Cerebellar nuclear complex (tissue), 1 donor: Measurements from ENCODE around the gene IL17RB.

Experiments used
- DNase-seq, 2 experiments: peaks; one replicate each; lab custom pipeline; 2025; lab: John Stamatoyannopoulos, UW

Gene IL17RB

DNA sequence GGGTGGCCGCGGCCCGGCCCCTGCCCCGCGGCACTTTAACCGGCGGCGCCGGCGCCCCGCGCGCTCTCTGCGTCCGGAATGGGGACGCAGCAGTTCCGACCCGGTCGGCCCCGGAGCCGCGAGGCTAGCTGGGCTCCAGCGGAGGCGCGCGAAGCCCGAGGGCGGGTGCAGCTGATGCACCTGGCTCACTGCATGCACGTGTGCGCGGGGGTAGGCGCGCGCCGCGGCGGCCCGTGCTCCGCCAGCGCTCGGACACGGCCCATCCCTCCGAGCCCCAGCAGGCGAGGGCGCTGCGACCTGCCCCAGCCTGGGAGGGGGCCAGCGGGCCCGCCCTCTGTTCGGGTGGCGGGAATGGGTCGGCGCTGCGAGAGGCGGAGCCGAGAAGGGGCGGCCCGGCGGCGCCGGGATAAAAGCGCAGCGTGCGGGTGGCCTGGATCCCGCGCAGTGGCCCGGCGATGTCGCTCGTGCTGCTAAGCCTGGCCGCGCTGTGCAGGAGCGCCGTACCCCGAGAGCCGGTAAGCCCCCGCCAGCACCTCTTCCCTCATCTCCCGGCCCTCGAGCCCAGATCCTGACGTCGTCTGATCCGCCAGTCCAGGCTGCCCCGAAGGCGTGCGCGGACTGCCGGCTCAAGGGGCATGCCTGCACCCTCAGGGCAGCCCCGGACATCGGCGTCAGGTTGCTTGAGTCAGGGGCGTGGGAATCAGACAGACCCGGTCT is at the start of gene IL17RB, which contains the start of gene CHDH:
Gene IL17RB, plus strand, starts transcription at position 435 of the 717 bp plus-strand sequence. Its CDS starts 21 bp downstream, at position 456.
Gene CHDH, minus strand, starts transcription at position 286 of the 717 bp plus-strand sequence. CDS start 22,411 bp downstream, outside the sequence.
- DNase-seq: no peak

DNA sequence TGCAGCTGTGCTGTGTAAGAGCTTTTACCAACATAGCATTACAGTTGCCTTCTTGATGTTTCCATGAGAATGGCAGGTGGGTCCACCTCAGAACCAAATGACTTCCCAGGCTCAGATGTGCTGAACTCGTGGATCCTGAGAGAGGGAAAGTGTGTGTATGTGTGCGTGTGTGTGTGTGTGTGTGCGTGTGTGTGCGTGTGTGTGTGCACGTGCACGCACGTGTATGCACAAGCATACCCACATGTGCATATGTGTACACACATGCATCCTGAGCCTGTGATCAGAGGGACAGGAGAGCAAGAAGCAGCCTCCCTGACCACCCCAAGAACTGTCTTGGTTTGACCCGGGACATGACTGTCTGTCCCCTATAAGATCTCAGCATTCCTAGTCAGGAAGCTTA is 48.2 kb upstream of the IL17RB start:
- no peak for DNase-seq

GRCh38 chr3:53799338-53799865 is 47.0 kb upstream of the IL17RB start:
- DNase-seq: no peak

- DNase-seq: no peak
Measured at GRCh38 chr3:53800041-53800906, 46.1 kb upstream of the IL17RB start.

GRCh38 chr3:53801319-53801718 is 45.0 kb upstream of the IL17RB start:
- no peak for DNase-seq

DNA sequence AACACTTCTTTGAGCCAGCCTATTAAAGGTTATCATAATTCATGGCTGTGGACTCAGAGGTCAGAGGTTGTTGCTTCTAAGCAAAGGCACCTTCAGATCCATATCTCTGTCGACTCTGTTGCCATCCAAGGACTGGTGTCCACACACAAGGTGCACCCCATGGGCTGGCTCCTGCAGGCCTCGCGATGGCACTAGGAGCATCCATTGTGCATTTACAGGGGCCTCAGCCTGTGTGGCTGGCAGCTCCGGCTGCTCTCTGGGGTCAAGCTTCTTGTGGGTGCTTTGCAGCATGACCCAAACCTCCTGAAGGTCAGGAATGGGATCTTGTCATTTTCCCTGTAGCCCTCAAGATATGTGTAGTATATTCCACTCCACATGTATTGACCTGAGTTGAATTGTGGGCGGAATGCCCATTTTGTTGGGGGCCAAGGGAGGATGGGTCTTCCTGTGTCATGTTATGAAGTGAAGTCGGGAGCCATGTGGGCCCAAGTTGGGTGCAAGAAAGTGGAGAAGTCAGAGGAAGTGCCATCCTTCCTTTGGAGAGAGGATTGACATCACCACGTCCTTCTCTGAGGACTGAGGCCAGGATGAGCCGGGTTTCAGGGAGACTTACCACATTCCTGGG is 44.0 kb upstream of the IL17RB start:
- no peak for DNase-seq

DNA sequence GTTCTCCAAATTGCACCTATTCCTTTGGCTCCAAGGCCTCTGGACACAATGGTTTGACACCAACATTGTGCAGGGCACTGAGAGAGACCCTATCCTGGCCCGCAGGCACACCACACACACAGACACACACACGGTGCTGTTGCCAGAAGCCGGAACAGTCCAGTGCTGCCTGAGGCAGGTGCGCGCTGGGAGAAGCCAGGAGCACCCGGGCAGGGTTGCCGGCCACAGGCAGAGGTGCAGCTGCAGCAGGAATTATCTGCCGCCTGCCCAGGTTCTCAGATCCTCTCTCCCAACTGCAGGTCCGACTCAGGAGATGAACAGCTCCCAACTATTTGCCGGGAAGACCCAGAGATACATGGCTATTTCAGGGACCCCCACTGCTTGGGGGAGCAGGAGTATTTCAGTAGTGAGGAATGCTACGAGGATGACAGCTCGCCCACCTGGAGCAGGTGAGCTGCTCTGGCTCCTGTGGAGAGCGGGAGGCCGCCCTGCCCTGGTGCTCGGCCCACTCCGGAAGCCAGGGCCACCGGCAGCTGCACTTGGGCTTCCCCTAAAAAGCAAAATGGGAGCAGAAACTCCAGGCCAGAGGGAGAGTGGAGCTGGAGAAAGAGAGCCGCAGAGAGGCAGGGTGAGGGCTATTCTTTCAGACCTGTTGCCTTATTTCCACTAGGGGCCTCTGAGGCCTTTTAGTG is 43.1 kb upstream of the IL17RB start:
- no peak for DNase-seq

- no peak for DNase-seq
Measured at GRCh38 chr3:53803816-53804695, 42.3 kb upstream of the IL17RB start.

DNA sequence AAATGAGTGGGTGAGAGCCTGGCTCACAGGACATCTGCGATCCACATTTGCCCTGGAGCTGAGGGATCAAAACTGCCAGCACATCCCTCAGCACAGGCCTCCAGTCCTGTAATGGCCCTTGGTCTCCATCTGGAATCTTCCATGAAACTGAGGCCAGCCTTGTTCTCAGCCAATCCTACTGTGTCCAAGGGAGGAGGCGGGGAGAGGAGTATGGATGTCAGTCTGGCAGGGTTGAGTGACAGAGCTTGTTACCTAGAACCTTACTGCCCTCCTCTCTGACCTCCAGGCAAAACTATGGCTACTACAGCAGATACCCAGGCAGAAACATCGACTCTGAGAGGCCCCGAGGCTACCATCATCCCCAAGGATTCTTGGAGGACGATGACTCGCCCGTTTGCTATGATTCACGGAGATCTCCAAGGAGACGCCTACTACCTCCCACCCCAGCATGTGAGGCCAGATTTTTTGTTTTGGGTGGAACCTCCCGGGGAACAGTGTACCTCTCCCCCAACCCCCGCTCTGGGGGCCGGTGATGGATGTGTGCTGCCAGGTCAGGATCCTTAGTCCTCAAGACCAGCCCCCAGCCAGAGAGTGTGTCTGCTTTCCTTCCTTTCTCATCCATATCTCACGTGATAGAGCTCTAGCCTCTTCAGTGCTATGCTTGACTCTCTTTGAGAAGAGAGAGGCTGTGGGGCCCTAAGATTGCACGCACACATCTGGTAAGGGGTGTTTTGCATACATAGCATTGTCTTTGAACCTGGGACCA is 41.5 kb upstream of the IL17RB start:
- DNase-seq: no peak

- no peak for DNase-seq
Measured at GRCh38 chr3:53805463-53806159, 40.8 kb upstream of the IL17RB start.

- no peak for DNase-seq
Measured at GRCh38 chr3:53806182-53807116, 39.9 kb upstream of the IL17RB start.

GRCh38 chr3:53807117-53807810 is 39.1 kb upstream of the IL17RB start:
- no peak for DNase-seq

GRCh38 chr3:53808496-53808895 is 37.9 kb upstream of the IL17RB start:
- no peak for DNase-seq

DNA sequence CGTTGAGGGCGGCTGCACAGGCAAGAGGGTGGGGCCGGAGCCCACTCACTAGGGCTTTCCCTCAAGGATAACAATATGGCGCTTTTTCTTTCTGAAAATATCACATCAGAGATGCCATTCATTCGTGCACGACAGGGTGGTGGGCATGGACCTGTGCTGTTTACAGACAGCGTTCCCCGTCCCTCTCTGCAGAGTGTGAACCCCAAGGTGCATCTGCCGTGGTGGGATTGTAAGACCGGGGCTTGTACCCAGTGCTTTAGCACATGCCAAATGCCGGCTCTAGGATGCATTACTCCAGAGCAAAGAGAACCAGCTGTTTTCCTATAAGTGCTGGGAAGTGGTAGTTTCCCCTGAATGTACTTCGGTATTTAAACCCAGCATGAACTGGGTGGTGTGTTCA is 37.1 kb upstream of the IL17RB start:
- DNase-seq: no peak

DNA sequence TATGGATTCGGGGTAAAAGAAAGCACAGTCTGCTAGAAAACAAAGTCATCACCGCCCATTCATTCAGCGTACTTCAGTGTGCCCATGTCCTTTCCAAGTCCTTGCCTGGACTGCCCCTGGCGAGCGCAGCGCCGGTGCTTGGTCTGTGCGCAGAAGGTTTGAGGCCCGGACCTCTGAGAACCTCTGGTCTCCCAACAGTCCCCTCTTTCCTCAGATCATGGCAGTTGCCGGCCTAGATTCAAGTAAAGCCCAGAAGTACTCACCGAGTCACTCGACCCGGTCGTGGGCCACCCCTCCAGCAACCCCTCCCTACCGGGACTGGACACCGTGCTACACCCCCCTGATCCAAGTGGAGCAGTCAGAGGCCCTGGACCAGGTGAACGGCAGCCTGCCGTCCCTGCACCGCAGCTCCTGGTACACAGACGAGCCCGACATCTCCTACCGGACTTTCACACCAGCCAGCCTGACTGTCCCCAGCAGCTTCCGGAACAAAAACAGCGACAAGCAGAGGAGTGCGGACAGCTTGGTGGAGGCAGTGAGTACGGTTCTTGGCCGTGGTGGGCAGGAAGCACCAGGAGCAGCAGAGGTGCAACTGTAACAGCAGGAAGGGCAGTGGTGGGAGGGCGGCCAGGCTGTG is 36.5 kb upstream of the IL17RB start:
- no peak for DNase-seq

- DNase-seq: no peak
Measured at GRCh38 chr3:53811143-53811927, 35.0 kb upstream of the IL17RB start.
